Inflammatory macrophage (primary cell): Measurements from ENCODE around the gene NEURL1.
"Not testable (repeated sequence)": the region's sequence is repeated elsewhere in the genome, so short reads cannot be mapped to it uniquely, and the experiment has no call there.

ENCODE experiments used
- DNase-seq, 2 donors: peaks; one replicate each; pipeline ENCODE4 v3.0.0-alpha.2; 2020 to 2022

The NEURL1 gene

GRCh38 chr10:103587073-103587472, 93.6 kb downstream of the NEURL1 start:
- DNase-seq, result no peak

GRCh38 chr10:103589074-103589630, 95.6 kb downstream of the NEURL1 start:
- DNase-seq, result no peak

DNA sequence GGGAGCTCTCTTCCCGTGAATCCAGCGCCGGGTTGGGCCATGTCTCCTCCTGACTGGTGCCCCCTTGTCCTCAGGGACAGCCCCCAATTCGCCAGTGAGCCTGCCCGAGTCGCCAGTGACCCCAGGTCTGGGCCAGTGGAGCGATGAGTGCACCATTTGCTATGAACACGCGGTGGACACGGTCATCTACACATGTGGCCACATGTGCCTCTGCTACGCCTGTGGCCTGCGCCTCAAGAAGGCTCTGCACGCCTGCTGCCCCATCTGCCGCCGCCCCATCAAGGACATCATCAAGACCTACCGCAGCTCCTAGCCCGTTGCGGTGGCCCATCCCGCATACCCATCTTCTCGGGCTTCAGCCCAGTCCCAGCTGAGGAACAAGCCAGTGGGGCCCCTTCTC, 96.6 kb downstream of the NEURL1 start:
- no peak for DNase-seq

DNA sequence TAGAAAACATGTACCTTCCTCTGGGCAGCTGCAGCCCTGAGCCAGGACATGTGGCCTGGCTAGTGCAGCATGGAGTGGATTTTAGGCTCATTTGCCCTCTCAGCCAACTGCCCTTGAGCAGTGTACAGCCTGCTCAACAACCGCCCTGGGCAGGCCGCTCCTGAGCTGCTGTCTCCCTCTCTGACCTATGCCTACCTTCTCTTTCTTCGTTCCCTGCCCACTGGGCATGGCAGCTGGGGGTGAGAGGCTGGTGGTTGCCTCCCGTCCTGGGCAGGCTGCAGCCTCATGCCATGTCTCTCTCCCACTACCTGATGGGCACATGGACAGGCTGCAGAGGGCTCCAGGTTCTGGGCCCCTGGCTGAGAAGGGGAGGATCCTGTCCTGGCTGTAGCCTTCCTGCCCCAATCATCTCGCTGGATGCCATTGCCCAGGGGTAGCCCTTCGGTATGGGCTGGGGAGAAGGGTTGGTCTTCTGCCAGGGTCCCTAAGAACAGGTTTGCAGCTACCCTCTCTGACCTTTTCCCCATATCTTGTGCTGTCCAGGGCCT, 97.3 kb downstream of the NEURL1 start:
- DNase-seq, result no peak

- DNase-seq, result peak; percentile 14 to 47
These were observed 98.9 kb downstream of the NEURL1 start for GRCh38 chr10:103592186-103593021.

DNA sequence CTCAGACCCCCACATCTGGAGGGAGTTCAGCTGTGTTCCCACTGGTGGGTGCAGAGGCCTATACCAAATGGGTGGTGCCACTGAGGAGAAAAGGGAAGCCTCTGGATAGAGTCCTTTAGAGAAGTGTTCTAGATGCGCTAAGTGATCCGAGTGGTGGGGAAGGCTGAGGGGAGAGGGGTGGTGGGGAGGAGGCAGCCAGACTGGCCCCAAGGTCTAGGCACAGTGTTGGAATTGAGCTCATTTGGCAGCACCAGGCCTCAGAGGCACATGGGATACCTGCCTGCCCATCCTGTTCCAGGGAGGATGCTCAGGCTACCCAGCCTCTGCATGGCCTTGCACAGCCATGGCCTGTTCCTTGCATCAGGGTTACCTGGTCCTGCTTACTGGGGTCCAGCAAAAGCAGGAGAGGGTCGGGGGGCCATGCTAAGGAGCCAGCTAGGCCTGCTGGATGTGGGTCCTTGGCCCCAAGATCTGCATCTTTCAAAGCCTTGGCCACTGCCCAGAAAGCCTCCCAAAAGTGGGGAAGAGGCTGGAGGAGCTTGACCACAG, 99.6 kb downstream of the NEURL1 start:
- DNase-seq, result no peak

DNA sequence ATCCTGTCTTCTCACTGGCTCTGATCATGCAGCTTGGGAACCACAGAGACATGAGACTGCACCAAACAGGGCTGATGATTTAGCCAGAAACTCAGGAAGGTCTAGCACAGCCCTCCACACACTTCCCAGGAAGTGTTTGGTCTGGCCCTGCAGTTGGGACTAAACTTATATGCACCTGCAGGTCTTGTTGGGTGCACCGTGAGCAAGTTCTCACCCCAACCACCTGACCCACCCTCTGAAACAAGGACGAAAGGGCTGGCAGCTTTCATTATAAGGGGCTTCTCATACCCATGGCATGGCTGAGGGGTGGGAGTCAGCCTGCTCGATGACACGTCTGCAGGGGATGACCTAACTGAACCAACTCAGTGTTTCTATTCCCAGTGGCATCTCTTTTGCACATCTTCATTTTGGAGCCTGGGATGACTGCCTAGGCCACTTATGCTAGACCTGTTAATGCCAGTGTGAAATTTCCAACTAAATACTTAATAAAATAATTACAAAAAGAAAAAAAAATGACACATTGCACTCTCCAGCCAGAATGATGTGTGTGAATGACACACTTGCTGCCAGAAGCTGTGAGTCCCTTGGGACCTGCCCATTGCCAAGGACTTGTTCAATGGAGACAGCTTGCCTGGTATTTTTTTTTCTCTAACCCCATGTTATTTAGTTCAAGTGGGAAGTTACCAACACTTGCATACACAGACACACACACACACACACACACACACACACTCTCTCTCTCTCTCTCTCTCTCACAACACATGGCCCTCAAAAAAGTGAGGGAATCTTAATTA, 102.6 kb downstream of the NEURL1 start:
- no peak for DNase-seq

DNA sequence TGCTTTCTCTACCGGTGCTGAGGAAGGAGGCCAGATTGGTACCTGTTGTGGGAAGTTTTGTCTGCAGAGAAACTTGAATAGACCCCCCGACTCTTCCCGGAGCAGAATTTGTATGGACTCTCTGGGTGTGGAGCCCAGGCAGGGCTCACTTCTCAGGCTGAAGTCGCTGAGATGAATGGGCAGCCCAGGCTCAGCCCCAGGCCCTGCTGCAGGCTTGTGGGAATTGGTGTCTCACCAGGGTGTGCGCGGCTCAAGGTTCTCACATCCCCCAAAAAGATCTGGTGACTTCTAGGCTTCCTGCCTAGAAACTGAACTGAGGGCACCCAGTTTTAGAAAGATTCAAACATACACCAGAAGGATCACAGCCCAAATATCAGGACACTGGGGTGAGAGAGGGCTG, 103.5 kb downstream of the NEURL1 start:
- no peak for DNase-seq

- peak; percentile 48 to 66 for DNase-seq
These were observed 105.2 kb downstream of the NEURL1 start for GRCh38 chr10:103598654-103599115.

DNA sequence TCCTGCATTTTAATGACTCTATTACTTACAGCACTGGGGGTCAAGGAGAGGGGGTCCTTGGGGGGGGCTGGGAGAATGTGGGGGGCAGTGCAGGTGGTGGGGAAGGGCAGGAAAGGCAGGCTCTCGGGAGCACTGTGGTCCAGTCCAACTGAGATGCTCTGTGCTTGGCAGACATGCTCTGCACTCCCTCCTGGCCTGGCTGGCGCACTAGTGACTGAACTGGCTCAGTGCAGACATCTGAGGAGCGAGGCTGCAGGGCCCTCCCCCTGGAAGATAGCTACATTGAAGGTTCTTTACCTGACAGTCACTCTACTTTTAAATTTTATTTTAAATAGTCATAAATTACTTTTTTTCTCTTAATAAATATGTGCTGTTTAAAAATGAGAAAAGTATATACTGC, 105.7 kb downstream of the NEURL1 start:
- no peak for DNase-seq

DNA sequence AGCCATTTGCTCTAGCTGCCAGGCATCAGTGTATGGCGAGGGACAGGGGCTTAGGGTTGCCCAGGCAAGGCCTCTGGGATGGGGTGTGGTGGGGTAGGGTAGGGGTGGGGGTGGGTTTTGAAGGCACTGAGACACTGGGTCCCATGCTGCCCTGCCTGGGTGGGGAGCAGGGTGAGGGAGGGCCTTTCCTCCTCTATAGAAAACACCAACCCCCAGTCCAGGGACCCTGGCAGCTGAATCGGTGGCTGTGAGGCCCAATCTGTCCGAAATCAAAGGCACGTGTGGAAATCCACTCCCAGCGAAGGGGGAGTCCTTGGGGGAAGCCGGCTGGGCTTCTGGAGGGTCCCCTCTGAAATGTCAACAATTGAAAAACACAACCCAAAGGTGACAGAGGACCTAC, 106.4 kb downstream of the NEURL1 start:
- no peak for DNase-seq

DNA sequence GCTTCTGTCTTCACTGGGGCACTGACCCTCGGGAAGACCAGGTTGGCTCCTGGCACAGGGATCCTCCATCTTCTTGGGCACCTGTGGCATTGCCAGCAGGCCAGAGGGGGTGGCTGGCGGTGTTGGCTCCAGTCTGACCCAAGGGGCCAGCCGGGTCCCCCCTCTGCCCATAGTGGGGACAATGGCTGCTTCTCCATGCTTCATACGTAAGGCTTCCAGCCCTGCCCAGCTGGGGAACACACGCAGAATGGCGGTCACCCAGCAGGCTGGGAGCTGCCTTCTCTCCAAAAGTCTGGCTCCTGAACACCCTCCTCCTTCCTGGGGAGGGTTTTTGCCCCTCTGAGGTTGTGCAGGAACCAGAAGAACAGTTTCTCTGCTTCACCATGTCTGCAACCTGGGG, 106.8 kb downstream of the NEURL1 start:
- DNase-seq, result no peak

GRCh38 chr10:103600956-103601569, 107.6 kb downstream of the NEURL1 start:
- no peak for DNase-seq

- DNase-seq, result no peak
These were observed 108.7 kb downstream of the NEURL1 start for GRCh38 chr10:103602028-103602851.

DNA sequence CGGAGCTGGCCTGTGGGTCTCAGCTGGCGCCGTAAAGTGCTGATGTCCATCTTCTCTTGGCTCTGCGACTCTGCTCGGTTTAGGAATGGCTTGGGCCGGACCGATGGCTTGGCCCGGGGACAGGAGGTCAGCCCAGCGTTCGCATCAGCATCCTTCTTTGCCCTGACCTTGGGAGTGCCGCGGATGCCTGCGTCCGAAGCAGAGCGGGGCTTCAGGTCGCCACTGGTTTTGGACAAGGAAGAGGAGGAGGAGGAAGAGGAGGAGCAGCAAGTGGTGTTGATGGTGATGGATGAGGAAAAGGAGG, 109.3 kb downstream of the NEURL1 start:
- no peak for DNase-seq

DNA sequence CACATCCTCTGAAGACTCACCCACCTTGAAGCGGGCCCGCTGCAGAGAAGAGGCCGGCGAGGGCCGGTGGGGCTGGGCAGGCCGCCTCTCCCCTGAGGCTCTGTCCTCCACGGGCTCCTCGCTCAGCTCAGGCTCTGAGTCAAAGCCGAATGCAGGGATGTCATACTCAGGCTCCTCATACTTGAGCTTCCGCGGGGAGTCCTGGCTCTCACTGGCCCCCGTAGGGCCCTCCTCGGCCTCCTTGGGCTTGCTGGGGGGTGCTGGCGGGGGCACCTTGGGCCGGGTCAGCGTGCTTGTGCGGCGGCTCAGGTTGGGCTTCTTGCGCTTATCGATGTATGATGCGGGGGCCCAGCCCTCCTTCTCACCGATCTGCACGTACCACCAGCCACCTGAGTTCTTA, 109.9 kb downstream of the NEURL1 start:
- no peak for DNase-seq

- DNase-seq, result peak; percentile 60 to 64
These were observed 112.0 kb downstream of the NEURL1 start for GRCh38 chr10:103605359-103606096.

DNA sequence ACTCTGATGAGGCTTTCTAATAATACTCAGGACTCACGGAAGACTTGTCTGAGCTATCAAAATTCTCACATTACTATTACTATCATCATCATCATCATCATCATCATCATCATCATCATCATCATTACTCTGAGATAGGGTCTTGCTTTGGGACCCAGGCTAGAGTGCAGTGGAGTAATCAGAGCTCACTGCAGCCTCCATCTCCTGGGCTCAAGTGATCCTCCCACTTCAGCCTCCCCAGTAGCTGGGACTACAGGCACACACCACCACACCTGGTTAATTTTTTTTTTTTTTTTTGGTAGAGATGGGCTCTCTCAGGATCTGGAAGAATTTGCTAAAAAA, 112.6 kb downstream of the NEURL1 start:
- DNase-seq, result not testable (repeated sequence)

DNA sequence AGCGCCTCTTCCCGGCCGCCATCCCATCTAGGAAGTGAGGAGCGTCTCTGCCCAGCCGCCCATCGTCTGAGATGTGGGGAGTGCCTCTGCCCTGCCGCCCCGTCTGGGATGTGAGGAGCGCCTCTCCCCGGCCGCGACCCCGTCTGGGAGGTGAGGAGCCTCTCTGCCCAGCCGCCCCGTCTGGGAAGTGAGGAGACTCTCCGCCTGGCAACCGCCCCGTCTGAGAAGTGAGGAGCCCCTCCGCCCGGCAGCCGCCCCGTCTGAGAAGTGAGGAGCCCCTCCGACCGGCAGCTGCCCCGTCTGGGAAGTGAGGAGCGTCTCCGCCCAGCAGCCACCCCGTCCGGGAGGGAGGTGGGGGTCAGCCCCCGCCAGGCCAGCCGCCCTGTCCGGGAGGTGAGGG, 113.5 kb downstream of the NEURL1 start:
- DNase-seq, result not testable (repeated sequence)

- DNase-seq, result not testable (repeated sequence)
These were observed 114.6 kb downstream of the NEURL1 start for GRCh38 chr10:103608056-103608455.
